K562 (cell line): ENCODE data around the gene GATA5. TPM values are rescaled to one million over a fixed set of nuclear protein-coding genes. Genes with fewer than 3 reads are reported as not detected.

Experiments used
- ATAC-seq: fragments of 200-7000 bp; cut with Tn5 transposase; 3 replicates; pipeline ENCODE4 v1.9.1; 2020; ENCODE audit warnings: moderate library complexity
- BruUV-seq: library from RNA; stranded (reverse); fragments of 400-500 nt; replicated peaks from 2 replicates; lab custom pipeline; 2021; lab: Mats Ljungman, UMichigan
- CTCF ChIA-PET: fragments of 300-600 bp; formaldehyde crosslinking; extraction: SDS; loops from one replicate; lab custom pipeline; 2021; ENCODE audit warnings: low intra/inter-chr PET ratio; lab: Yijun Ruan, JAX
- POLR2A ChIA-PET: fragments of 300-600, 350-650 bp; sonication (Branson Sonifier 250); formaldehyde crosslinking; extraction: SDS; loops from one replicate; lab custom pipeline; 2021; ENCODE audit warnings: antibody characterized with exemption, inconsistent platforms; lab: Yijun Ruan, JAX
- DNase-seq, 4 experiments: peaks; one replicate each; pipeline versions ENCODE4 v3.0.0 to v3.0.0-alpha.2; 2011 to 2018; ENCODE audit warnings: low spot score in 3 of 4, mixed read lengths in 3 of 4; ENCODE audit errors: extremely low read depth in 1 of 4
- FAIRE-seq: peaks from 2 replicates; lab custom pipeline; 2011; peaks lifted over from hg19 to GRCh38; lab: Jason Lieb, UNC
- H2AFZ ChIP-seq: 2 replicates; pipeline ENCODE4 v1.6.0; 2011; ENCODE audit warnings: low read depth, low read length, control low read depth, inconsistent platforms
- H3K27ac ChIP-seq: fragments of 200-600 bp; 3 replicates; pipeline ENCODE4 v1.8.0; 2011; ENCODE audit warnings: low read depth, mild to moderate bottlenecking, control low read depth, inconsistent platforms, low read length, moderate library complexity, mixed read lengths; ENCODE audit errors: extremely low read depth
- H3K27me3 ChIP-seq, 2 experiments: fragments of 300-600 bp in 1 of 2; 2 replicates in 1 of 2; 3 replicates in 1 of 2; pipeline versions ENCODE4 v1.6.0 to v1.8.0; 2011; ENCODE audit warnings: inconsistent platforms in 2 of 2, low read length in 2 of 2, mild to moderate bottlenecking in 1 of 2, mixed read lengths in 1 of 2, moderate library complexity in 1 of 2; ENCODE audit not compliant: control insufficient read depth in 2 of 2, insufficient read depth in 2 of 2
- H3K36me3 ChIP-seq: fragments of 300-600 bp; 3 replicates; pipeline ENCODE4 v1.8.0; 2011; ENCODE audit warnings: mild to moderate bottlenecking, low read length, inconsistent platforms; ENCODE audit not compliant: control insufficient read depth, insufficient read depth
- H3K4me1 ChIP-seq, 2 experiments: fragments of 200-600 bp in 1 of 2; replicated peaks in 1 of 2; 2 replicates in 1 of 2; 3 replicates in 1 of 2; pipeline versions ENCODE4 v1.5.1 to v1.8.0; 2011; ENCODE audit warnings: inconsistent platforms in 2 of 2, low read length in 2 of 2, mild to moderate bottlenecking in 1 of 2, mixed read lengths in 1 of 2, moderate library complexity in 1 of 2; ENCODE audit not compliant: control insufficient read depth in 2 of 2, insufficient read depth in 2 of 2
- H3K4me2 ChIP-seq: 2 replicates; pipeline ENCODE4 v1.6.1; 2011; ENCODE audit warnings: low read length, control low read depth, inconsistent platforms, mixed read lengths; ENCODE audit not compliant: insufficient read depth
- H3K4me3 ChIP-seq: fragments of 200-600 bp; sonication (generic), shearing (Covaris generic); 2 replicates; pipeline ENCODE4 v1.5.1; 2016; ENCODE audit warnings: control low read depth, inconsistent platforms
- H3K79me2 ChIP-seq: fragments of 200-600 bp; 3 replicates; pipeline ENCODE4 v1.8.0; 2011; ENCODE audit warnings: low read length, inconsistent platforms; ENCODE audit not compliant: control insufficient read depth, insufficient read depth
- H3K9ac ChIP-seq, 2 experiments: 2 replicates each; pipeline versions ENCODE4 v1.6.0 to v1.6.1; 2011; ENCODE audit warnings: low read depth in 2 of 2, low read length in 2 of 2, control low read depth in 1 of 2, inconsistent platforms in 1 of 2, mild to moderate bottlenecking in 1 of 2, mixed read lengths in 1 of 2; ENCODE audit not compliant: insufficient read depth in 1 of 2
- H3K9me1 ChIP-seq: one replicate; pipeline ENCODE4 v1.6.0; 2011; ENCODE audit warnings: inconsistent platforms, mild to moderate bottlenecking, low read length, moderate library complexity; ENCODE audit not compliant: control insufficient read depth, insufficient read depth
- H3K9me3 ChIP-seq: replicated peaks from 2 replicates; pipeline ENCODE4 v1.5.1; 2011; ENCODE audit warnings: low read depth, low read length, inconsistent platforms; ENCODE audit not compliant: control insufficient read depth, insufficient read depth
- H4K20me1 ChIP-seq: replicated peaks from 2 replicates; pipeline ENCODE4 v1.6.1; 2011; ENCODE audit warnings: low read length, inconsistent platforms, mixed read lengths; ENCODE audit not compliant: control insufficient read depth, insufficient read depth
- AFF1 ChIP-seq, 2 experiments: fragments of 450-650 bp; IDR thresholded peaks; 2 replicates each; pipeline ENCODE4 v1.6.1; 2018; ENCODE audit warnings: mild to moderate bottlenecking in 2 of 2, low read depth in 1 of 2; ENCODE audit not compliant: partially characterized antibody in 2 of 2
- ARID1B ChIP-seq: fragments of 450-650 bp; IDR thresholded peaks from 2 replicates; pipeline ENCODE4 v1.6.1; 2016; ENCODE audit warnings: antibody characterized with exemption, mild to moderate bottlenecking, inconsistent platforms
- DPF2 ChIP-seq: fragments of 450-650 bp; IDR thresholded peaks from 2 replicates; pipeline ENCODE4 v1.6.1; 2016
- JUNB ChIP-seq: fragments of 450-650 bp; formaldehyde crosslinking; conservative IDR thresholded peaks from 2 replicates; pipeline ENCODE4 v1.4.0; 2020; ENCODE audit warnings: mild to moderate bottlenecking
- L3MBTL2 ChIP-seq: fragments of 450-650 bp; IDR thresholded peaks from 2 replicates; pipeline ENCODE4 v1.6.1; 2016; ENCODE audit warnings: mild to moderate bottlenecking, moderate library complexity
- MAFK ChIP-seq: IDR thresholded peaks from 2 replicates; pipeline ENCODE4 v1.6.1; 2011; ENCODE audit warnings: low read length, improper control_type of control experiment
- MITF ChIP-seq: IDR thresholded peaks from 2 replicates; pipeline ENCODE4 v1.6.1; 2014; ENCODE audit warnings: antibody characterized with exemption
- POLR2B ChIP-seq: fragments of 450-650 bp; IDR thresholded peaks from 2 replicates; pipeline ENCODE4 v1.6.1; 2018; ENCODE audit warnings: low read depth; ENCODE audit not compliant: partially characterized antibody
- SREBF1 ChIP-seq: fragments of 150-350 bp; IDR thresholded peaks from 2 replicates; pipeline ENCODE4 v1.6.1; 2014; ENCODE audit warnings: antibody characterized with exemption, low read depth, low read length, borderline replicate concordance
- ZBTB2 ChIP-seq: fragments of 450-650 bp; IDR thresholded peaks from 2 replicates; pipeline ENCODE4 v1.6.1; 2016; ENCODE audit warnings: antibody characterized with exemption
- ZNF134 ChIP-seq: fragments of 250-450 bp; sonication (Bioruptor Pico); conservative IDR thresholded peaks from 2 replicates; pipeline ENCODE4 v1.4.0; 2020
- ZNF165 ChIP-seq: fragments of 250-450 bp; sonication (Bioruptor Pico); IDR thresholded peaks from 2 replicates; pipeline ENCODE4 v1.4.0; 2020; ENCODE audit warnings: borderline replicate concordance
- ZNF197 ChIP-seq: fragments of 200-800 bp; sonication (Bioruptor generic); IDR thresholded peaks from 2 replicates; pipeline ENCODE4 v1.6.1; 2016; ENCODE audit warnings: low read depth, missing genetic modification characterization, missing compliant biosample characterization
- ZNF23 ChIP-seq: fragments of 250-450 bp; sonication (Bioruptor Pico); IDR thresholded peaks from 2 replicates; pipeline ENCODE4 v1.4.0; 2020; ENCODE audit warnings: mild to moderate bottlenecking
- ZNF3 ChIP-seq: fragments of 250-450 bp; sonication (Bioruptor Pico); IDR thresholded peaks from 2 replicates; pipeline ENCODE4 v1.5.0; 2021; ENCODE audit warnings: mild to moderate bottlenecking, moderate library complexity
- ZNF384 ChIP-seq: IDR thresholded peaks from 2 replicates; pipeline ENCODE4 v1.6.1; 2012; ENCODE audit warnings: low read depth, low read length, improper control_type of control experiment
- ZNF445 ChIP-seq: fragments of 250-450 bp; sonication (Bioruptor Pico); IDR thresholded peaks from 2 replicates; pipeline ENCODE4 v1.4.0; 2020; ENCODE audit warnings: low read depth, mild to moderate bottlenecking, moderate library complexity
- ZNF696 ChIP-seq: fragments of 250-450 bp; sonication (Bioruptor Pico); conservative IDR thresholded peaks from 2 replicates; pipeline ENCODE4 v1.4.0; 2020; ENCODE audit warnings: mild to moderate bottlenecking, moderate library complexity
- WGBS: fragments of 100-300 bp; shearing (Covaris generic); methylation state at CpG from one replicate; pipeline ENCODE4 v1.1.6; 2016; ENCODE audit warnings: low coverage, mixed read lengths; ENCODE audit not compliant: insufficient coverage; ENCODE audit errors: missing lambda C conversion rate; 5-methylcytosine and 5-hydroxymethylcytosine counted together
- in situ Hi-C: fragments of 300-500 bp; cut with MboI; formaldehyde crosslinking; loops from 4 replicates; pipeline ENCODE4 v1.15.0; 2018; ENCODE audit warnings: inconsistent platforms, mixed read lengths
- intact Hi-C: fragments of 100-400 bp; cut with micrococcal nuclease; formaldehyde crosslinking; loops from 2 replicates; pipeline ENCODE4 v1.14.2; 2022
- polyA plus RNA-seq, 8 experiments: library from polyadenylated mRNA; depleted of rRNA in 4 of 8; stranded (reverse) in 5 of 8; unstranded in 3 of 8; fragments of >200 nt; fragmentation: Nextera tagmentation in 2 of 8; fragmentation: Illumina TruSeq in 1 of 8; extraction: Ambion mirVana in 2 of 8; extraction: Trizol in 1 of 8; gene quantifications; 2 replicates each; pipeline versions ENCODE4 v1.2.1 to v1.2.3, GENCODE V29; 2011 to 2014; ENCODE audit warnings: inconsistent platforms in 1 of 8, missing spikeins in 1 of 8
- total RNA-seq, 7 experiments: library from RNA; depleted of rRNA in 6 of 7; stranded (reverse); fragments of >200 nt in 6 of 7; fragmentation: Illumina TruSeq in 2 of 7; extraction: Trizol in 2 of 7; gene quantifications; 2 replicates each; pipeline versions ENCODE4 v1.2.1 to v1.2.3, GENCODE V29; 2011 to 2021; ENCODE audit warnings: low replicate concordance in 1 of 7

GATA5 gene
- total and polyA plus RNA-seq, 9 of the 15 experiments (the other 6 are each of a cell fraction or from before 2014, with no cell fraction given): 0.09 to 0.57 (median 0.20) TPM; not detected in 3

GRCh38 chr20:62448038-62448437 is 27.8 kb downstream of the GATA5 start:
- Histone ChIP-seq H3K4me1 (peaks cover 23 to 71% of the 10 kb centered on the region in 2 experiments; a peak in 4 of 5 replicates), H3K4me2 (no peak overlapping the region), H3K36me3 (no peaks in the 10 kb centered on the region), H3K27ac (no peak overlapping the region), H3K9me3 (no peaks in the 10 kb centered on the region), H2AFZ (peak overlapping the region; percentile 22), H3K9me1 (no peaks in the 10 kb centered on the region), H3K9ac (no peak overlapping the region), H3K4me3 (no peak overlapping the region), H3K79me2 (no peaks in the 10 kb centered on the region), H3K27me3 (peaks cover 0 to 12% of the 10 kb centered on the region in 2 experiments; a peak in 3 of 5 replicates), H4K20me1 (no peaks in the 10 kb centered on the region)
- DNase-seq: no peak
- ChIA-PET POLR2A (interaction anchor here (1.3 kb wide), 1 partner anchor 16 kb away, joined by 3 read pairs; no protein-coding TSS in a partner anchor), CTCF (no interaction called here)
- peak; percentile 72 for FAIRE-seq
- ATAC-seq: peak; percentile 10; the same call in 1 of the 3 replicates
- in situ Hi-C loops: no loop called here
- no TSS peak for BruUV-seq
- WGBS: 33% methylated on average over 10 of the region's 10 CpGs
- intact Hi-C loops: no loop called here
- TF ChIP-seq L3MBTL2 (peak; percentile 35), MITF (no peak), ZNF165 (CRISPR knock-in tag) (no peak), AFF1 (IDR thresholded peaks at IDR 0.05; ENCODE audit: low read depth in 1 of 2, partially characterized antibody in 2 of 2) (no peak), SREBF1 (no peak), ZNF384 (no peak), MAFK (no peak), ZBTB2 (no peak), ZNF134 (CRISPR knock-in tag) (no peak), JUNB (CRISPR knock-in tag) (no peak), ARID1B (peak; percentile 14; the same call in 1 of the 2 replicates), ZNF197 (CRISPR knock-in tag) (no peak), ZNF3 (no peak), ZNF445 (no peak), ZNF696 (no peak), ZNF23 (CRISPR knock-in tag) (no peak), DPF2 (peak; percentile 38; the same call in 1 of the 2 replicates), POLR2B (no peak)
